GM12878 (cell line): ENCODE data around the gene PPWD1. TPM values are rescaled to one million over a fixed set of nuclear protein-coding genes. Genes with fewer than 3 reads are reported as not detected.

Experiments
- ATAC-seq: fragments of 200-7000 bp; cut with Tn5 transposase; 3 replicates; pipeline ENCODE4 v1.9.1; 2020; ENCODE audit warnings: mild to moderate bottlenecking, moderate library complexity
- BruUV-seq: library from RNA; stranded (reverse); fragments of 400-500 nt; replicated peaks from 2 replicates; lab custom pipeline; 2021; lab: Mats Ljungman, UMichigan
- CTCF ChIA-PET: fragments of 300-600 bp; sonication (Branson Sonifier 250); formaldehyde crosslinking; extraction: SDS; loops from one replicate; lab custom pipeline; 2021; ENCODE audit warnings: inconsistent platforms; lab: Yijun Ruan, JAX
- POLR2A ChIA-PET: fragments of 350-600 bp; formaldehyde crosslinking; extraction: SDS; loops from one replicate; lab custom pipeline; 2021; ENCODE audit warnings: inconsistent platforms; lab: Charles Lee
- RAD21 ChIA-PET: fragments of 300-600 bp; sonication (Branson Sonifier 250); formaldehyde crosslinking; loops from one replicate; lab custom pipeline; 2023; ENCODE audit warnings: antibody characterized with exemption; ENCODE audit not compliant: unreplicated experiment; lab: Charles Lee
- SMC1A ChIA-PET: fragments of 300-600 bp; sonication (Branson Sonifier 250); formaldehyde crosslinking; loops from one replicate; lab custom pipeline; 2023; ENCODE audit not compliant: unreplicated experiment, uncharacterized antibody; lab: Charles Lee
- DNase-seq: peaks from one replicate; pipeline ENCODE4 v3.0.0-alpha.2; 2011; ENCODE audit warnings: low read depth, low spot score
- FAIRE-seq: peaks from 3 replicates; lab custom pipeline; 2011; peaks lifted over from hg19 to GRCh38; lab: Jason Lieb, UNC
- H2AFZ ChIP-seq: 2 replicates; pipeline ENCODE4 v1.6.0; 2011; ENCODE audit warnings: low read depth, low read length, control low read depth; ENCODE audit not compliant: control insufficient read depth
- H3K27ac ChIP-seq: 2 replicates; pipeline ENCODE4 v1.5.1; 2011; ENCODE audit warnings: control low read depth; ENCODE audit not compliant: control insufficient read depth, insufficient read depth
- H3K27me3 ChIP-seq, 2 experiments: replicated peaks in 1 of 2; 2 replicates each; pipeline versions ENCODE4 v1.6.0 to v1.6.1; 2011; ENCODE audit warnings: low read length in 1 of 2; ENCODE audit not compliant: control insufficient read depth in 2 of 2, insufficient read depth in 2 of 2
- H3K36me3 ChIP-seq, 2 experiments: 2 replicates each; pipeline ENCODE4 v1.5.1; 2011; ENCODE audit warnings: low read length in 1 of 2; ENCODE audit not compliant: control insufficient read depth in 2 of 2, insufficient read depth in 2 of 2
- H3K4me1 ChIP-seq: 2 replicates; pipeline ENCODE4 v1.6.1; 2011; ENCODE audit warnings: mild to moderate bottlenecking, low read length, moderate library complexity, mixed read lengths; ENCODE audit not compliant: control insufficient read depth, insufficient read depth
- H3K4me2 ChIP-seq: 2 replicates; pipeline ENCODE4 v1.6.0; 2011; ENCODE audit warnings: control low read depth; ENCODE audit not compliant: control insufficient read depth, insufficient read depth
- H3K4me3 ChIP-seq: fragments of 200-600 bp; sonication (generic); 2 replicates; pipeline ENCODE4 v1.5.1; 2016
- H3K79me2 ChIP-seq: 2 replicates; pipeline ENCODE4 v1.6.0; 2011; ENCODE audit warnings: low read length; ENCODE audit not compliant: control insufficient read depth, insufficient read depth
- H3K9ac ChIP-seq: 2 replicates; pipeline ENCODE4 v1.8.0; 2011; ENCODE audit warnings: low read length, control low read depth, mixed read lengths; ENCODE audit not compliant: control insufficient read depth, insufficient read depth
- H3K9me3 ChIP-seq: replicated peaks from 3 replicates; pipeline ENCODE4 v1.5.1; 2011; ENCODE audit warnings: mild to moderate bottlenecking, low read length; ENCODE audit not compliant: control insufficient read depth, insufficient read depth
- H4K20me1 ChIP-seq: 2 replicates; pipeline ENCODE4 v1.6.0; 2011; ENCODE audit not compliant: control insufficient read depth, insufficient read depth
- DPF2 ChIP-seq: fragments of 450-650 bp; IDR thresholded peaks from 2 replicates; pipeline ENCODE4 v1.6.1; 2017; ENCODE audit warnings: mild to moderate bottlenecking
- FOS ChIP-seq: IDR thresholded peaks from 3 replicates; pipeline ENCODE4 v1.6.1; 2011; ENCODE audit warnings: borderline replicate concordance; ENCODE audit not compliant: insufficient read length; ENCODE audit errors: extremely low read depth
- IRF3 ChIP-seq: fragments of 450-650 bp; IDR thresholded peaks from 2 replicates; pipeline ENCODE4 v1.6.1; 2014; ENCODE audit warnings: mild to moderate bottlenecking
- KLF5 ChIP-seq: fragments of 450-650 bp; IDR thresholded peaks from 2 replicates; pipeline ENCODE4 v1.6.1; 2014; ENCODE audit warnings: mild to moderate bottlenecking; ENCODE audit not compliant: partially characterized antibody
- MXI1 ChIP-seq: fragments of 150-350 bp; IDR thresholded peaks from 2 replicates; pipeline ENCODE4 v1.6.1; 2011; ENCODE audit warnings: low read depth, mild to moderate bottlenecking, inconsistent platforms, low read length, improper control_type of control experiment
- PKNOX1 ChIP-seq: fragments of 450-650 bp; IDR thresholded peaks from 2 replicates; pipeline ENCODE4 v1.6.1; 2016; ENCODE audit warnings: mild to moderate bottlenecking
- SPI1 ChIP-seq: IDR thresholded peaks from 2 replicates; pipeline ENCODE4 v1.6.1; 2011; ENCODE audit warnings: low read depth, mild to moderate bottlenecking, low read length, moderate library complexity, borderline replicate concordance; ENCODE audit not compliant: insufficient read depth
- SRF ChIP-seq, 2 experiments: IDR thresholded peaks; 2 replicates each; pipeline ENCODE4 v1.6.1; 2011; ENCODE audit warnings: low read depth in 2 of 2, low read length in 2 of 2, mild to moderate bottlenecking in 1 of 2, moderate library complexity in 1 of 2
- USF2 ChIP-seq: IDR thresholded peaks from 2 replicates; pipeline ENCODE4 v1.6.1; 2011; ENCODE audit warnings: low read depth, low read length, improper control_type of control experiment, borderline replicate concordance
- ZNF24 ChIP-seq: fragments of 450-650 bp; IDR thresholded peaks from 2 replicates; pipeline ENCODE4 v1.6.1; 2017; ENCODE audit warnings: antibody characterized with exemption, mild to moderate bottlenecking
- WGBS: methylation state at CpG from one replicate; pipeline ENCODE4 v1.1.6; 2016; ENCODE audit warnings: low lambda C conversion rate; ENCODE audit not compliant: insufficient replicate concordance, insufficient coverage; ENCODE audit errors: missing lambda C conversion rate; 5-methylcytosine and 5-hydroxymethylcytosine counted together
- in situ Hi-C: fragments of 300-500 bp; cut with MboI; formaldehyde crosslinking; loops from 9 replicates; pipeline ENCODE4 v1.14.3; 2018; ENCODE audit warnings: mixed read lengths
- intact Hi-C: fragments of 100-400 bp; cut with micrococcal nuclease; formaldehyde crosslinking; loops from one replicate; pipeline ENCODE4 v1.14.2; 2022; ENCODE audit not compliant: unreplicated experiment
- polyA plus RNA-seq, 11 experiments: library from polyadenylated mRNA; depleted of rRNA in 4 of 11; unstranded in 6 of 11; stranded (reverse) in 5 of 11; fragments of >200 nt; fragmentation: Nextera tagmentation in 4 of 11; fragmentation: Illumina TruSeq in 1 of 11; extraction: Ambion mirVana in 4 of 11; extraction: Trizol in 1 of 11; gene quantifications; 1 replicate in 1 of 11; 2 replicates in 10 of 11; pipeline versions ENCODE4 v1.2.1 to v1.2.3, GENCODE V29; 2011 to 2016; ENCODE audit warnings: inconsistent platforms in 2 of 11, missing spikeins in 2 of 11, low read depth in 1 of 11
- total RNA-seq, 4 experiments: library from RNA; depleted of rRNA in 3 of 4; stranded (reverse); fragments of >200 nt in 3 of 4; fragmentation: Illumina TruSeq in 1 of 4; extraction: Trizol in 1 of 4; gene quantifications; 2 replicates each; pipeline versions ENCODE4 v1.2.1 to v1.2.3, GENCODE V29; 2013 to 2021

The PPWD1 gene
- total and polyA plus RNA-seq, 10 of the 15 experiments (the other 5 are each of a cell fraction or from before 2014, with no cell fraction given): 18.0 to 53.9 (median 43.2) TPM

GRCh38 chr5:65611524-65611923 is 48.4 kb downstream of the PPWD1 start:
- H3K9me3 ChIP-seq: no peaks in the 10 kb centered on the region
- no peak overlapping the region for H3K4me3 ChIP-seq
- H2AFZ ChIP-seq: no peak overlapping the region
- POLR2A ChIA-PET: interaction anchor here (0.9 to 1.0 kb wide), 2 partner anchors 10 to 48 kb away, joined by 4 read pairs; no protein-coding TSS in a partner anchor
- 95% methylated on average over 3 of the region's 3 CpGs for WGBS
- TF ChIP-seq SRF (IDR thresholded peaks at IDR 0.05; ENCODE audit: low read depth in 2 of 2, low read length in 2 of 2) (no peak), MXI1 (no peak), USF2 (no peak), KLF5 (no peak), SPI1 (no peak), IRF3 (no peak), PKNOX1 (no peak), DPF2 (no peak), FOS (no peak), ZNF24 (no peak)
- SMC1A ChIA-PET: interaction anchor here (0.8 to 1.9 kb wide), 4 partner anchors 8 to 53 kb away, joined by 3 to 7 read pairs (median 3); no protein-coding TSS in a partner anchor
- RAD21 ChIA-PET: no interaction called here
- in situ Hi-C loops: no loop called here
- ATAC-seq: no peak
- H3K27ac ChIP-seq: no peak overlapping the region
- H3K79me2 ChIP-seq: no peaks in the 10 kb centered on the region
- no TSS peak for BruUV-seq
- H4K20me1 ChIP-seq: no peaks in the 10 kb centered on the region
- intact Hi-C loops: no loop called here
- H3K27me3 ChIP-seq: no peaks in the 10 kb centered on the region
- FAIRE-seq: no peak
- no peak for DNase-seq
- peaks cover 0 to 31% of the 10 kb centered on the region in 2 experiments; a peak in 3 of 4 replicates for H3K36me3 ChIP-seq
- no peaks in the 10 kb centered on the region for H3K4me1 ChIP-seq
- H3K4me2 ChIP-seq: no peak overlapping the region
- CTCF ChIA-PET: no interaction called here
- H3K9ac ChIP-seq: no peak overlapping the region
